Hepatocyte (in vitro differentiated cells): Measurements from ENCODE around the gene FAM83B. TPM values are rescaled to one million over a fixed set of nuclear protein-coding genes. Genes with fewer than 3 reads are reported as not detected.
"Not testable (repeated sequence)": the region's sequence is repeated elsewhere in the genome, so short reads cannot be mapped to it uniquely, and the experiment has no call there.

Experiments
- DNase-seq: peaks from one replicate; pipeline ENCODE4 v3.0.0-alpha.2; 2016; ENCODE audit warnings: low spot score
- H2AFZ ChIP-seq: fragments of 200-600 bp; sonication (generic); 2 replicates; pipeline ENCODE4 v1.6.0; 2016; ENCODE audit warnings: antibody characterized with exemption, mild to moderate bottlenecking
- H3K27ac ChIP-seq: fragments of 200-600 bp; sonication (generic); 2 replicates; pipeline ENCODE4 v1.5.1; 2016; ENCODE audit warnings: mild to moderate bottlenecking
- H3K27me3 ChIP-seq: fragments of 200-600 bp; sonication (generic); 2 replicates; pipeline ENCODE4 v1.6.1; 2016
- H3K36me3 ChIP-seq: fragments of 200-600 bp; sonication (generic); replicated peaks from 2 replicates; pipeline ENCODE4 v1.5.1; 2016; ENCODE audit warnings: low read depth; ENCODE audit not compliant: insufficient read depth
- H3K4me1 ChIP-seq: fragments of 200-600 bp; sonication (generic); 2 replicates; pipeline ENCODE4 v1.5.1; 2016; ENCODE audit warnings: mild to moderate bottlenecking, moderate library complexity; ENCODE audit not compliant: insufficient read depth
- H3K4me2 ChIP-seq: fragments of 200-600 bp; sonication (generic); 2 replicates; pipeline ENCODE4 v1.6.0; 2016
- H3K4me3 ChIP-seq: fragments of 200-600 bp; sonication (generic); 2 replicates; pipeline ENCODE4 v1.5.1; 2016; ENCODE audit warnings: mild to moderate bottlenecking
- H3K79me2 ChIP-seq: fragments of 200-600 bp; sonication (generic); 2 replicates; pipeline ENCODE4 v1.6.0; 2017; ENCODE audit warnings: mild to moderate bottlenecking
- H3K9me2 ChIP-seq: fragments of 200-600 bp; sonication (generic); replicated peaks from 2 replicates; pipeline ENCODE4 v1.6.0; 2017; ENCODE audit warnings: mild to moderate bottlenecking; ENCODE audit not compliant: insufficient read depth
- H3K9me3 ChIP-seq: fragments of 200-600 bp; sonication (generic); 2 replicates; pipeline ENCODE4 v1.5.1; 2016; ENCODE audit warnings: low read depth, mild to moderate bottlenecking
- H4K20me1 ChIP-seq: fragments of 200-600 bp; sonication (generic); 2 replicates; pipeline ENCODE4 v1.6.0; 2016; ENCODE audit warnings: mild to moderate bottlenecking; ENCODE audit not compliant: insufficient read depth, poor library complexity, severe bottlenecking
- CTCF ChIP-seq: fragments of 200-600 bp; sonication (generic); IDR thresholded peaks from 2 replicates; pipeline ENCODE4 v1.5.1; 2016; ENCODE audit warnings: antibody characterized with exemption, mild to moderate bottlenecking; ENCODE audit not compliant: poor library complexity
- EZH2 ChIP-seq: fragments of 200-600 bp; sonication (generic); IDR thresholded peaks from 2 replicates; pipeline ENCODE4 v1.6.1; 2016; ENCODE audit warnings: antibody characterized with exemption, mild to moderate bottlenecking, borderline replicate concordance
- EZH2phosphoT487 ChIP-seq: fragments of 200-600 bp; sonication (generic); IDR thresholded peaks from one replicate; pipeline ENCODE4 v1.6.1; 2018; ENCODE audit warnings: antibody characterized with exemption, mild to moderate bottlenecking, low read depth, moderate library complexity; ENCODE audit not compliant: unreplicated experiment, severe bottlenecking
- WGBS: methylation state at CpG from one replicate; pipeline ENCODE4 v1.1.6; 2016; ENCODE audit warnings: low lambda C conversion rate; ENCODE audit errors: missing lambda C conversion rate; 5-methylcytosine and 5-hydroxymethylcytosine counted together
- polyA plus RNA-seq: library from polyadenylated mRNA; unstranded; fragments of >200 nt; fragmentation: Nextera tagmentation; extraction: Ambion mirVana; gene quantifications from 2 replicates; pipeline ENCODE4 v1.2.1, GENCODE V29; 2016
- total RNA-seq: library from RNA; depleted of rRNA; stranded (reverse); fragments of >200 nt; gene quantifications from 2 replicates; pipeline ENCODE4 v1.2.3, GENCODE V29; 2014

FAM83B gene
- total and polyA plus RNA-seq, 2 experiments from 2014 or later: 5.5 to 29.2 TPM

GRCh38 chr6:54958446-54958845 lies 111.9 kb downstream of the FAM83B start:
- 78% methylated on average over 3 of the region's 3 CpGs for WGBS
- H3K9me3 ChIP-seq: no peaks in the 10 kb centered on the region
- TF ChIP-seq EZH2 (no peak), EZH2phosphoT487 (no peak), CTCF (no peak)
- no peaks in the 10 kb centered on the region for H3K36me3 ChIP-seq
- H2AFZ ChIP-seq: no peak overlapping the region
- no peaks in the 10 kb centered on the region for H4K20me1 ChIP-seq
- H3K27ac ChIP-seq: no peak overlapping the region
- H3K4me1 ChIP-seq: no peaks in the 10 kb centered on the region
- H3K4me2 ChIP-seq: no peak overlapping the region
- H3K4me3 ChIP-seq: no peak overlapping the region
- no peaks in the 10 kb centered on the region for H3K27me3 ChIP-seq
- no peak for DNase-seq
- no peaks in the 10 kb centered on the region for H3K79me2 ChIP-seq
- no peaks in the 10 kb centered on the region for H3K9me2 ChIP-seq

- Histone ChIP-seq H4K20me1 (no peaks in the 10 kb centered on the region), H3K4me3 (no peak overlapping the region), H3K9me3 (no peaks in the 10 kb centered on the region), H3K36me3 (no peaks in the 10 kb centered on the region), H3K4me2 (no peak overlapping the region), H3K4me1 (no peaks in the 10 kb centered on the region), H3K9me2 (no peaks in the 10 kb centered on the region), H2AFZ (no peak overlapping the region), H3K79me2 (no peaks in the 10 kb centered on the region), H3K27me3 (no peaks in the 10 kb centered on the region), H3K27ac (no peak overlapping the region)
- 62% methylated on average over 4 of the region's 4 CpGs for WGBS
- TF ChIP-seq EZH2 (no peak), EZH2phosphoT487 (no peak), CTCF (no peak)
- no peak for DNase-seq
Observed at GRCh38 chr6:54959820-54960219, 113.2 kb downstream of the FAM83B start.

- not testable (repeated sequence) for H3K9me2 ChIP-seq, H2AFZ ChIP-seq, H3K27ac ChIP-seq, H3K36me3 ChIP-seq, H3K9me3 ChIP-seq, H3K4me1 ChIP-seq, DNase-seq, H3K4me2 ChIP-seq, H3K27me3 ChIP-seq, H4K20me1 ChIP-seq, H3K79me2 ChIP-seq, H3K4me3 ChIP-seq
- WGBS: 98% methylated on average over 22 of the region's 23 CpGs
Observed at GRCh38 chr6:54961372-54961771, 114.8 kb downstream of the FAM83B start.

- TF ChIP-seq EZH2phosphoT487 (no peak), EZH2 (no peak), CTCF (no peak)
- Histone ChIP-seq H3K4me1 (no peaks in the 10 kb centered on the region), H4K20me1 (no peaks in the 10 kb centered on the region), H3K36me3 (no peaks in the 10 kb centered on the region), H3K27ac (no peak overlapping the region), H2AFZ (no peak overlapping the region), H3K4me3 (no peak overlapping the region), H3K27me3 (no peaks in the 10 kb centered on the region), H3K9me2 (no peaks in the 10 kb centered on the region), H3K79me2 (no peaks in the 10 kb centered on the region), H3K4me2 (no peak overlapping the region), H3K9me3 (no peaks in the 10 kb centered on the region)
- no peak for DNase-seq
- 86% methylated on average over 3 of the region's 3 CpGs for WGBS
Observed at GRCh38 chr6:54970337-54970736, 123.8 kb downstream of the FAM83B start.
